ENCODE results near the gene CCDC66.

- TF ChIP-seq ZNF384 (IDR thresholded peaks at IDR 0.05): no peak
- TF ChIP-seq BHLHE40 (IDR thresholded peaks at IDR 0.05; ENCODE audit: borderline replicate concordance): no peak
- TF ChIP-seq ELF4 (IDR thresholded peaks at IDR 0.05): no peak
These were observed 53.8 kb downstream of the CCDC66 start for GRCh38 chr3:56610669-56611335.

Data from HEK293T (cell line).